ENCODE data around the gene SLC35F3. TPM values are rescaled to one million over a fixed set of nuclear protein-coding genes. Genes with fewer than 3 reads are reported as not detected.

The SLC35F3 gene
- total RNA-seq, 2 donors from 2014 or later, result not detected

DNA sequence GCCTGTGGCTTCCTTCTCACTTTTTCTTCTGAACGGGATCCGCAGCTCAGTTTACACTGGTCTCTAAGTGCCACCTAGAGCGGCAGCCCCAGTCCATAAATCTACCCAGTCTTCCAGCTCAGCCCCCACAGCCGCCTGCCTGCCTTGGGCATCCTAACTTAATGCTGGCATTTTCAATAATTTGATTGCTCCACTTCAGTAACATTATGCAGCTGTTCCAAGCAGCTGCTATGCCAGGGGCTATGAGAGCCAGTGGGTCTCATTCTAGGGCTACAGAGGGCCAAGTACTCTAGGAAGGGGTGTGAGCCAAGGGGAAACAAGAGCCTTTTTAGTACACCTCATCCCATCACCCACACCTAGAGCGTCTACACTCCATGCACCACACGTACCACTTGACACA, 420.3 kb downstream of the SLC35F3 start:
- no peak overlapping the region for H3K27ac ChIP-seq
- peaks cover 0 to 5% of the 10 kb centered on the region in 2 donors for H3K27me3 ChIP-seq
- no peak for DNase-seq (ENCODE audit: low spot score)
- H3K36me3 ChIP-seq, result no peaks in the 10 kb centered on the region
- no peaks in the 10 kb centered on the region for H3K9me3 ChIP-seq
- H3K4me1 ChIP-seq, result peaks cover 0 to 6% of the 10 kb centered on the region in 2 donors
- TF ChIP-seq, protein P1, sequence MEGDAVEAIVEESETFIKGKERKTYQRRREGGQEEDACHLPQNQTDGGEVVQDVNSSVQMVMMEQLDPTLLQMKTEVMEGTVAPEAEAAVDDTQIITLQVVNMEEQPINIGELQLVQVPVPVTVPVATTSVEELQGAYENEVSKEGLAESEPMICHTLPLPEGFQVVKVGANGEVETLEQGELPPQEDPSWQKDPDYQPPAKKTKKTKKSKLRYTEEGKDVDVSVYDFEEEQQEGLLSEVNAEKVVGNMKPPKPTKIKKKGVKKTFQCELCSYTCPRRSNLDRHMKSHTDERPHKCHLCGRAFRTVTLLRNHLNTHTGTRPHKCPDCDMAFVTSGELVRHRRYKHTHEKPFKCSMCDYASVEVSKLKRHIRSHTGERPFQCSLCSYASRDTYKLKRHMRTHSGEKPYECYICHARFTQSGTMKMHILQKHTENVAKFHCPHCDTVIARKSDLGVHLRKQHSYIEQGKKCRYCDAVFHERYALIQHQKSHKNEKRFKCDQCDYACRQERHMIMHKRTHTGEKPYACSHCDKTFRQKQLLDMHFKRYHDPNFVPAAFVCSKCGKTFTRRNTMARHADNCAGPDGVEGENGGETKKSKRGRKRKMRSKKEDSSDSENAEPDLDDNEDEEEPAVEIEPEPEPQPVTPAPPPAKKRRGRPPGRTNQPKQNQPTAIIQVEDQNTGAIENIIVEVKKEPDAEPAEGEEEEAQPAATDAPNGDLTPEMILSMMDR (IDR thresholded peaks at IDR 0.05), result no peak
- H3K4me3 ChIP-seq, result no peak overlapping the region

DNA sequence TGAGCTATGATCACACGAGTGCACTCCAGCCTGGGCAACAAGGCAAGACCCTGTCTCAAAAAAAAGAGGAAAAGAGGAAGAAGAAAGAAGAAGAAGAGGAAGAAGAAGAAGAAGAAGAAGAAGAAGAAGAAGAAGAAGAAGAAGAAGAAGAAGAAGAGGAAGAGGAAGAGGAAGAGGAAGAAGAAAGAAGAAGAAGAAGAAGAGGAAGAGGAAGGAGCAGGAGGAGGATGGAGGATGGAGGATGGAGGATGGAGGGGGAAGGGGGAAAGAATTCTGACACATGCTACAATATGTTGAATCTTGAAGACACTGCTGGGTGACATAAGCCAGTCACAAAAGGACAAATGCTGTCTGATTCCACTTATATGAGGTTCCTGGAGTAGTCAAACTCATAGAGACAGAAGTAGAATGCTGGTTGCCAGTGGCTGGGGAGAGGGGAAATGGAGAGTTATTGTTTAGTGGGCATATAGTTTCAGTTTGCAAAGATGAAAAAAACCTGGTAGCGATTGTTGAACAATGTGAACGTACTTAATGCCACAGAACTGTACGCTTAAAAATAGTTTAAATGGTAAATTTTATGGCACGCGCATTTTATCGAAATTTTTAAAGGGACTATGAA, 421.5 kb downstream of the SLC35F3 start:
- Histone ChIP-seq H3K9me3 (no peaks in the 10 kb centered on the region), H3K27ac (no peak overlapping the region), H3K4me3 (peak overlapping the region in 1 of 2 donors; percentile 20), H3K4me1 (peaks cover 0 to 6% of the 10 kb centered on the region in 2 donors), H3K27me3 (peaks cover 0 to 2% of the 10 kb centered on the region in 2 donors), H3K36me3 (no peaks in the 10 kb centered on the region)
- DNase-seq (ENCODE audit: low spot score), result no peak
- TF ChIP-seq, protein P1 (IDR thresholded peaks at IDR 0.05), result no peak

DNA sequence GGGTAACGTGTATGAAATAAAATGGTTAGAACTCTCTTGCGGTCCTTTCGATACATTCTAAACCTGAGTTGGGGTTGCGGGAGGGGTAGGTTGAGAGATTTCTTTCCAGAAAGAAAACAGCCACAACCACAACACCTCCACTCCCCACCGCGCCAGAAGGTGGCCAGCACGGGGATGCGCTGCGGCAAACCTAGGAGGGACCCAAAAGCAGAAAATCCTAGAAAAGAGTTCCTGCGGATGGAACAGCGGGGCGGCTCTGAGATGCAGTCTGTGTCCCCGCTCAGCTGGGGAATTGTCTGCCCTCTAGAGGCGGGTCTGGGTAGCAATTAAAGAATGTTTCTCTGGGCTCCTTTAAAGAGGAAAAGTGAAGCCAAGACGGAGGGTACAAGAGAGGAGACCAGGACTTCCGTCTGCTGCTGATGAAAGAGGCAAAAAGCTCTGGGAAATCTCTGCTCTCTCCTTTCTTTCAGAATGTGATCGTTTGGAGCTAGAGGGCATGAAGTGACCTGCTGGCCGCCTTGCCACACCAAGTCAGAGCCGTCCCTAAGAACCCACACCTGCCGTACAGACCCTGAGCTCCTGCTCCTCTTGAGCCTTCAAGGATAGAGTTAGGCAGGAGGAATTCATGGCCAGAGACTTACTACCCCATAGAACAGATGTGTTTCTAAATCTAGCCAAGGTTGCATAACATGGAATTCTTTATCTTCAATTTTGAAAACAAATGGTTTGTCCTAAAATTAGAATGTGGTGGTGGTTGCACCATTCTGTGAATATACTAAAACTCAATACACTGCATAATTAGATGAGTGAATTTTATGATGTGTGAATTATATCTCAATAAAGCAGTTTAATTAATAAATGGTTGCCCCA, 422.3 kb downstream of the SLC35F3 start:
- no peaks in the 10 kb centered on the region for H3K27me3 ChIP-seq
- no peak for DNase-seq (ENCODE audit: low spot score)

DNA sequence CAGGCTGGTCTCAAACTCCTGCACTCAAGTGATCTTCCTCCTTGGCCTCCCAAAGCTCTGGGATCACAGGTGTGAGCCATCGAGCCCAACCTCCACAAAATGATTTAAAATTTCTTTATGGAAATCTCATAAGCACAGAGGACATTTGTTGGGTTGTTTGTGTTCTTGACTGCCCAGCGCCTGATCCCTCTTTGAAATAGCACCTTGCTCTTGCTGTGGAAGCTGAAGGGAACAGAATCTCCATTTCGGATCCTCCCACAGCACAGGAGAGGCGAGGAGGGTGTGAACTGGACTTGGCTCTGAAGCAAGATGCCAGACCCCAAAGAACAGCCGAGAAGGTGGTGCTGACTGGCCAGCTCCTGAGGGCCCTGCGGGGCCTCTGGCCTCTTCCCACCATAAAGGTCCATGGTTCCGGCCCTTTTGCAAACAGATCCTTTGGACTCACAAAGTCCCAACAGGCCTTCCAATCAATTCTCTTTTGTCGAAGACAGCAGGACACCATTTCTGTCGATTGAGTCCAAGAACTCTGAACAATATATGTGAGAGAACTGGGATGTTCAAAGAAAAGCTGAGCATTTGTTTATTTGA, 423.2 kb downstream of the SLC35F3 start:
- H3K36me3 ChIP-seq, result no peaks in the 10 kb centered on the region
- TF ChIP-seq, protein P1 (IDR thresholded peaks at IDR 0.05), result no peak
- H3K4me1 ChIP-seq, result peaks cover 0 to 6% of the 10 kb centered on the region in 2 donors
- no peaks in the 10 kb centered on the region for H3K27me3 ChIP-seq
- no peak overlapping the region for H3K4me3 ChIP-seq
- no peaks in the 10 kb centered on the region for H3K9me3 ChIP-seq
- no peak for DNase-seq (ENCODE audit: low spot score)
- no peak overlapping the region for H3K27ac ChIP-seq

More for the DNA sequence above, 422.3 kb downstream of the SLC35F3 start:
- no peak overlapping the region for H3K27ac ChIP-seq
- TF ChIP-seq, protein P1 (IDR thresholded peaks at IDR 0.05), result peak; percentile 64 to 78
- peak overlapping the region in 1 of 2 donors; percentile 20 for H3K4me3 ChIP-seq
- H3K4me1 ChIP-seq, result peaks cover 0 to 6% of the 10 kb centered on the region in 2 donors
- H3K9me3 ChIP-seq, result no peaks in the 10 kb centered on the region
- no peaks in the 10 kb centered on the region for H3K36me3 ChIP-seq

DNA sequence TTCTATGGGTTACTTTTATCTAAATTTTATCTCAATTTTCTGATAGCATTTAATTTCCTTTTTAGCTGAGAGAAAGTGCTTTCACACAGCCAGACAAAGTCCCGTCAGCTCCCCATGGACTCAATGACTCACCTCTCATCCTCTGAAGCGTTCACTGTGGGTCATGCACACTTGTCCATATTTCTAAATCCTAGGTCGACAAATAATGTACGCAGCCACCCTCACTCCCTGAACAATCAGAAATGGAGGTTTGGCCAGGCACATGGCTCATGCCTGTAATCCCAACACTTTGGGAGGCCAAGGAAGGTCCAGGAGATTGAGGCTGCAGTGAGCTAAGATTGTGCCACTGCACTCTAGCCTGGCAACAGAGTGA, 426.4 kb downstream of the SLC35F3 start:
- Histone ChIP-seq H3K36me3 (no peaks in the 10 kb centered on the region), H3K9me3 (peaks cover 0 to 4% of the 10 kb centered on the region in 2 donors), H3K27me3 (no peaks in the 10 kb centered on the region), H3K4me3 (no peak overlapping the region), H3K27ac (no peak overlapping the region), H3K4me1 (peaks cover 0 to 6% of the 10 kb centered on the region in 2 donors)
- TF ChIP-seq, protein P1 (IDR thresholded peaks at IDR 0.05), result no peak
- DNase-seq (ENCODE audit: low spot score), result no peak

Measured in right atrium auricular region (tissue), 2 donors.